ENCODE results near the gene EVA1C.

DNA sequence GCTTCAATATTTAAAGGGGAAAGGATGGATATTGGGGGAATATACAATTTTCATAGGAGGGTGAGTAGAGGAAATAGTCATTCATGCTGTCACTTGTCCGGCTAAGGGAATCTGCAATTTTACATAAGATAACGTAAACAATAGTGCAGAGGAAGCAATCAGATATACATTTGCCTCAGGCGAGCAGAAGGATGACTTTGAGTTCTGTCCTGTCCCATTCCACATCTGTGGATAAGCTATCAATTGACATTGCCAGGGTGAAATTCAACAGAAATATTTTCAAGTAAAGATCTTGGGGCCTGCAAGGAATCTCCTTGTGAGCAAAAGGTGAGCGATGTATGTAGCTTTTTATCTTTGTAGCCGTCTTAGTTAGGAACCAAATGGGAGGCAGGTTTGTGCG lies 32.6 kb downstream of the EVA1C start:
- TF ChIP-seq POLR2AphosphoS5 (IDR thresholded peaks at IDR 0.05; ENCODE audit: low read depth, low read length) (no peak), PAX5 (IDR thresholded peaks at IDR 0.05; ENCODE audit: insufficient read depth, low read length, severe bottlenecking) (no peak), POLR2A (IDR thresholded peaks at IDR 0.05; ENCODE audit: low read depth, low read length) (no peak), TAF1 (IDR thresholded peaks at IDR 0.05; ENCODE audit: low read depth, low read length) (no peak), SPI1 (IDR thresholded peaks at IDR 0.05; ENCODE audit: low read depth, low read length) (no peak), POU2F2 (IDR thresholded peaks at IDR 0.05; ENCODE audit: low read depth, low read length) (no peak)
